Superior temporal gyrus (tissue), 1 donor: ENCODE data around the gene BLOC1S1.

Experiments used
- DNase-seq: peaks from one replicate; pipeline ENCODE4 v3.0.0-alpha.2; 2016; ENCODE audit errors: extremely low spot score

The BLOC1S1 gene

GRCh38 chr12:55711786-55712553, 3.9 kb upstream of the BLOC1S1 start:
- peak; percentile 18 for DNase-seq

GRCh38 chr12:55712700-55713415, 3.0 kb upstream of the BLOC1S1 start:
- DNase-seq, result no peak

- DNase-seq, result peak; percentile 8
Measured at GRCh38 chr12:55713721-55714120, 2.1 kb upstream of the BLOC1S1 start.

- DNase-seq, result no peak
Measured at GRCh38 chr12:55715169-55715764, 579 bp upstream of the BLOC1S1 start.

- no peak for DNase-seq
Measured at GRCh38 chr12:55716582-55716957, 724 bp downstream of the BLOC1S1 start.

- DNase-seq, result no peak
Measured at GRCh38 chr12:55717011-55718007, 1.5 kb downstream of the BLOC1S1 start.

GRCh38 chr12:55718015-55718414, 2.2 kb downstream of the BLOC1S1 start:
- DNase-seq, result no peak

GRCh38 chr12:55718624-55719275, 2.9 kb downstream of the BLOC1S1 start:
- no peak for DNase-seq

- DNase-seq, result no peak
Measured at GRCh38 chr12:55719371-55719770, 3.5 kb downstream of the BLOC1S1 start.

GRCh38 chr12:55720071-55720564, 4.3 kb downstream of the BLOC1S1 start, which contains the start of gene RDH5:
Gene RDH5, plus strand, starts transcription at chr12:55720393. Its CDS starts 792 bp downstream, at chr12:55721185.
- DNase-seq, result peak; percentile 12

- DNase-seq, result peak; percentile 62
Measured at GRCh38 chr12:55720894-55721444, 5.1 kb downstream of the BLOC1S1 start.

GRCh38 chr12:55721601-55722213, 5.9 kb downstream of the BLOC1S1 start:
- peak; percentile 9 for DNase-seq

GRCh38 chr12:55722948-55723347, 7.1 kb downstream of the BLOC1S1 start:
- DNase-seq, result no peak

GRCh38 chr12:55723516-55724225, 7.8 kb downstream of the BLOC1S1 start:
- DNase-seq, result no peak

- DNase-seq, result peak; percentile 74
Measured at GRCh38 chr12:55724226-55724939, 8.5 kb downstream of the BLOC1S1 start.

GRCh38 chr12:55724940-55725309, 9.1 kb downstream of the BLOC1S1 start:
- DNase-seq, result no peak

GRCh38 chr12:55725556-55725955, 9.7 kb downstream of the BLOC1S1 start:
- no peak for DNase-seq

GRCh38 chr12:55726971-55727370, 11.1 kb downstream of the BLOC1S1 start:
- no peak for DNase-seq
